GM12878 (cell line): ENCODE results near the gene RAPGEF6.

Experiments
- BCL11A ChIP-seq: IDR thresholded peaks from 2 replicates; pipeline ENCODE4 v1.6.1; 2011; ENCODE audit warnings: low read depth, low read length
- CBFB ChIP-seq: IDR thresholded peaks from 2 replicates; pipeline ENCODE4 v1.6.1; 2016; ENCODE audit warnings: antibody characterized with exemption, low read depth
- EZH2 ChIP-seq: IDR thresholded peaks from 2 replicates; pipeline ENCODE4 v1.6.1; 2012; ENCODE audit warnings: low read depth, mild to moderate bottlenecking, control low read depth, inconsistent platforms, low read length, borderline replicate concordance; ENCODE audit not compliant: control insufficient read depth
- FOXM1 ChIP-seq: IDR thresholded peaks from 2 replicates; pipeline ENCODE4 v1.6.1; 2012; ENCODE audit warnings: low read depth, mild to moderate bottlenecking, inconsistent platforms, low read length, moderate library complexity
- SMC3 ChIP-seq: IDR thresholded peaks from 2 replicates; pipeline ENCODE4 v1.6.1; 2011; ENCODE audit warnings: low read length, improper control_type of control experiment, borderline replicate concordance

- TF ChIP-seq CBFB (no peak), FOXM1 (no peak), EZH2 (no peak), BCL11A (no peak), SMC3 (no peak)
Observed at GRCh38 chr5:131613423-131613822, 21.6 kb downstream of the RAPGEF6 start.
